Amniotic stem cell (primary cell): Measurements from ENCODE around the gene RNF126.
"Not testable (repeated sequence)": the region's sequence is repeated elsewhere in the genome, so short reads cannot be mapped to it uniquely, and the experiment has no call there.

Experiments
- DNase-seq: peaks from one replicate; lab custom pipeline; 2025; lab: John Stamatoyannopoulos, UW

RNF126 gene

GRCh38 chr19:628168-628567, 34.8 kb downstream of the RNF126 start:
- DNase-seq: no peak

- not testable (repeated sequence) for DNase-seq
Measured at GRCh38 chr19:626566-626965, 36.4 kb downstream of the RNF126 start.

GRCh38 chr19:625257-625656, 37.8 kb downstream of the RNF126 start:
- no peak for DNase-seq

- DNase-seq: no peak
Measured at GRCh38 chr19:624433-625109, 38.4 kb downstream of the RNF126 start.

GRCh38 chr19:623974-624373, 39.0 kb downstream of the RNF126 start:
- peak; percentile 78 for DNase-seq

- DNase-seq: no peak
Measured at GRCh38 chr19:623175-623916, 39.7 kb downstream of the RNF126 start.

GRCh38 chr19:622666-623065, 40.3 kb downstream of the RNF126 start:
- no peak for DNase-seq

GRCh38 chr19:621819-622218, 41.2 kb downstream of the RNF126 start:
- no peak for DNase-seq

GRCh38 chr19:621191-621590, 41.8 kb downstream of the RNF126 start:
- not testable (repeated sequence) for DNase-seq

- DNase-seq: no peak
Measured at GRCh38 chr19:620166-620862, 42.7 kb downstream of the RNF126 start.

GRCh38 chr19:619286-620002, 43.6 kb downstream of the RNF126 start:
- DNase-seq: no peak

GRCh38 chr19:618674-619285, 44.2 kb downstream of the RNF126 start:
- DNase-seq: no peak

GRCh38 chr19:618247-618619, 44.8 kb downstream of the RNF126 start:
- DNase-seq: no peak

- no peak for DNase-seq
Measured at GRCh38 chr19:617551-618246, 45.3 kb downstream of the RNF126 start.

- no peak for DNase-seq
Measured at GRCh38 chr19:616747-617526, 46.1 kb downstream of the RNF126 start.

- DNase-seq: no peak
Measured at GRCh38 chr19:616062-616700, 46.8 kb downstream of the RNF126 start.

GRCh38 chr19:615619-616018, 47.4 kb downstream of the RNF126 start:
- DNase-seq: no peak

GRCh38 chr19:613732-614567, 49.1 kb downstream of the RNF126 start:
- DNase-seq: no peak

- DNase-seq: no peak
Measured at GRCh38 chr19:612941-613340, 50.1 kb downstream of the RNF126 start.
